Measurements from ENCODE around the gene UGT1A10.

Gene UGT1A10

DNA sequence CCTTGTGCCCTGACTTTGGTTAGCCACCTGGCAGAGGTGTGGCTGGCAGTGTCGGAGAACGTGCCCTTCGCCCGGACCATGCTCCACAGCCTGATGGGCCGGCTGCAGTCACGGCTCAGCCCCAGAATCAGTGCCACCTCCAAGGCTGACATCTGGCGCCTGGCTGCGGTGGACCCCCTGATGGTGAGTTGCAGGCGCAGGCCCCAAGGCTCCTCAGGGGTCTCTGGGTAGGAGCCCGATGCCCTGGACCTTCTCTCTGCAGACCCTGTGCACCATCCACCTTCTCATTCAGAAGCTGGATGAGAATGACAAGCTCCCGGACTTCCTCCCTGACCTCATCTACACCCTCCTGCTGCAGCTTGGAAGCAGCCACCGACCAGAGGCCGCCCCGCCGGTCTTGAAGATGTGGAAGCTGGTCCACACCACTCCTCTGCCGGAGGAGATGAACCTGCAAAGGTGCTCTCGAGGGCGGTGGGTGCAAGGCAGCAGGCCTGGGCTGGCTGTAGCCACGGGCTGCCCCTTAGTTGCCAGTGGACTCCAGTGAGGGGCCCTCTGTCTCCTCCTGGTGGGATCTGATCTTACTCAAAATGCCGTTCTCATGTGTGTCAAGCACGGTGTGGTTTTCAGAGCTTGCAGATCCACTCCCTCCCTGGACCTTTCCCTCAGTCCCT lies 186.0 kb downstream of the UGT1A10 start:
- DNase-seq (ENCODE audit: low read depth) = no peak
